ENCODE results near the gene SPATA46.

- TF ChIP-seq CTCF (IDR thresholded peaks at IDR 0.05 in 2 of 3, conservative IDR thresholded peaks at IDR 0.05 in 1 of 3; ENCODE audit: borderline replicate concordance in 1 of 3, insufficient read depth in 1 of 3, low read depth in 2 of 3, low read length in 2 of 3) = no peak
- TF ChIP-seq RAD21 (IDR thresholded peaks at IDR 0.05; ENCODE audit: low read depth) = no peak
- no peak for TF ChIP-seq JUND (IDR thresholded peaks at IDR 0.05)
- TF ChIP-seq SRF (IDR thresholded peaks at IDR 0.05; ENCODE audit: low read depth) = 0 out of 2 replicates have a peak, but pooled peaks have one; percentile 62
- no peak for TF ChIP-seq EZH2 (IDR thresholded peaks at IDR 0.05)
- TF ChIP-seq POLR2A (IDR thresholded peaks at IDR 0.05; ENCODE audit: borderline replicate concordance, extremely low read depth, insufficient read depth, insufficient read length) = no peak
- no peak for TF ChIP-seq ZNF274 (IDR thresholded peaks at IDR 0.05; ENCODE audit: low read depth, low read length)
- no peak for TF ChIP-seq ATF3 (IDR thresholded peaks at IDR 0.05)
- TF ChIP-seq YY1 (IDR thresholded peaks at IDR 0.05; ENCODE audit: extremely low read depth, insufficient replicate concordance, low read depth, low read length) = no peak
- no peak for TF ChIP-seq ZBTB33 (IDR thresholded peaks at IDR 0.05; ENCODE audit: extremely low read depth, insufficient replicate concordance, low read length)
- TF ChIP-seq MAX (IDR thresholded peaks at IDR 0.05) = no peak
Observed at GRCh38 chr1:162420120-162420519, 43.5 kb upstream of the SPATA46 start.

Data from HCT116 (cell line).